ENCODE measurements around the gene XRN1. TPM values are rescaled to one million over a fixed set of nuclear protein-coding genes. Genes with fewer than 3 reads are reported as not detected.
"Not testable (repeated sequence)": the region's sequence is repeated elsewhere in the genome, so short reads cannot be mapped to it uniquely, and the experiment has no call there.

The XRN1 gene
- polyA plus RNA-seq, 3 donors = 3.6 to 5.0 (median 4.4) TPM

DNA sequence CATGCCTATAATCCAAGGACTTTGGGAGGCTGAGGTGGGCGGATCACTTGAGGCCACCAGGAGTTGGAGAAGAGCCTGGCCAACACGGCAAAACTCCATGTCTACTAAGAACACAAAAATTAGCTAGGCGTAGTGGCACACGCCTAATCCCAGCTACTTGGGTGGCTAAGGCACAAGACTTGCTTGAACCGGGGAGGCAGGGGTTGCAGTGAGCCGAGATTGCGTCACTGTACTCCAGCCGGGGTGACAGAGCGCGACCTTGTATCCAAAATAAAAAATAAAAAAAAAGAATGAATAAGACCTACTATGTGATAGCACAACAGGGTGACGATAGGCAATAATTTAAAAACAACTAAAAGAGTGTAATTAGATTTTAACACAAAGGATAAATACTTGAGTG lies 3.5 kb downstream of the XRN1 start:
- 89 to 95% (median 93%) methylated on average over 11 of the region's 11 CpGs for WGBS, 3 donors

GRCh38 chr3:142443060-142443459 lies 4.8 kb downstream of the XRN1 start:
- WGBS, 3 donors = 96 to 99% (median 96%) methylated on average over 12 of the region's 12 CpGs
- not testable (repeated sequence) for H3K27ac ChIP-seq (ENCODE audit: low read depth, low read length)

More for the DNA sequence above, 3.5 kb downstream of the XRN1 start:
- H3K27ac ChIP-seq (ENCODE audit: low read depth, low read length) = no peak overlapping the region

GRCh38 chr3:142439499-142440220 lies 8.2 kb downstream of the XRN1 start:
- H3K27ac ChIP-seq (ENCODE audit: low read depth, low read length) = not testable (repeated sequence)
- 49 to 96% (median 94%) methylated on average over 14 to 15 of the region's 15 CpGs for WGBS, 3 donors

GRCh38 chr3:142438096-142438495 lies 9.7 kb downstream of the XRN1 start:
- WGBS, 3 donors = 97 to 99% (median 97%) methylated on average over 11 of the region's 11 CpGs
- not testable (repeated sequence) for H3K27ac ChIP-seq (ENCODE audit: low read depth, low read length)

DNA sequence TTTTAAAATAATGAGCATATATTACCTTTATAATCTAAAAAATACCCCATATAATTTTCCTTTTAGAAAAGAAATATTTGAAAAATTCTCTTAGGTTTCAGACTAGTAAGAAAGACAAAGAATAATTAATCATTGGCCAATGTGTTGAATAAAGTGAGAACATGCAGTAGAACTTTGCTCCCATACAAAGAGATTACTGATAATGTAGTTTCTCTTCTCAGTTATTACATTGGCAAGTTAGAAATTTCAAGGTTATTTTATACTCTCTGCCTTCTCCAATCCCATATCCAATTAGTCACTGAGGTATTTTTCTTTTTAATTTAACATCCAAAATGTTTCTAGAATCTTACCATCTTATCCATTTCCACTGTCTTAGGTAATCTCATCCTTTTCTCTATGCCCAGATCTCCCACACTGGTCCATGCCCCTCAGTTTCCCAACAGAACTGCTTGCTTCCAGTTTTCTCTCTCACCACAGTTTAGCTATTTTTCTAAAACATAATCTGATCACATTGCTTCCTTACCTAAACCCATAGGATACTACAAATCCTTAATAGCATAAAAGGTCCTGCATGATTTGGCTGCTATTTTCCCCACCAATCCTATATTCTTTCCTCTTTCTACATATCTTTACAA lies 10.8 kb downstream of the XRN1 start:
- H3K27ac ChIP-seq (ENCODE audit: low read depth, low read length) = no peak overlapping the region

DNA sequence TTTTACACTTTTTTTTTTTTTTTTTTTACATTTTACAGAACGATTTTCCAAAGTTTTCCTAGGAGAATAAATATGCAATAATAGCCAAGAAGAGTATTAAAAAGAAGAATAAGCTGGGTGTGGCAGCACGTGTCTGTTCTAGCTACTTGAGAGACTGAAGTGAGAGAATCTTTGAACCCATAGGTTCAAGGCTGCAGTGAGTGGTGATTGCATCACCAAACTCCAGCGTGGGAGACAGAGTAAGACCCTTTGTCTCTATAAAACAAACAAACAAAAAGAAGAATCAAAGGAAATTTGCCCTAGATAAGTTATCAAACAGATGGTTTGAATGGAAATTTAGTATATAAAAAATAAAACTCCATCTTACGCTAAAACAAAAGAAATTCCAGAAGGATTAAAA lies 13.3 kb downstream of the XRN1 start:
- no peak overlapping the region for H3K27ac ChIP-seq (ENCODE audit: low read depth, low read length)
- 62 to 75% (median 74%) methylated on average over 4 of the region's 4 CpGs for WGBS, 3 donors

GRCh38 chr3:142433110-142433509 lies 14.7 kb downstream of the XRN1 start:
- no peak overlapping the region for H3K27ac ChIP-seq (ENCODE audit: low read depth, low read length)
- WGBS, 3 donors = 55 to 86% (median 86%) methylated on average over 2 of the region's 2 CpGs

- H3K27ac ChIP-seq (ENCODE audit: low read depth, low read length) = no peak overlapping the region
These were observed 18.3 kb downstream of the XRN1 start for GRCh38 chr3:142429582-142429981.

GRCh38 chr3:142424754-142425153 lies 23.1 kb downstream of the XRN1 start:
- 71 to 100% (median 99%) methylated on average over 1 of the region's 1 CpG for WGBS, 3 donors

DNA sequence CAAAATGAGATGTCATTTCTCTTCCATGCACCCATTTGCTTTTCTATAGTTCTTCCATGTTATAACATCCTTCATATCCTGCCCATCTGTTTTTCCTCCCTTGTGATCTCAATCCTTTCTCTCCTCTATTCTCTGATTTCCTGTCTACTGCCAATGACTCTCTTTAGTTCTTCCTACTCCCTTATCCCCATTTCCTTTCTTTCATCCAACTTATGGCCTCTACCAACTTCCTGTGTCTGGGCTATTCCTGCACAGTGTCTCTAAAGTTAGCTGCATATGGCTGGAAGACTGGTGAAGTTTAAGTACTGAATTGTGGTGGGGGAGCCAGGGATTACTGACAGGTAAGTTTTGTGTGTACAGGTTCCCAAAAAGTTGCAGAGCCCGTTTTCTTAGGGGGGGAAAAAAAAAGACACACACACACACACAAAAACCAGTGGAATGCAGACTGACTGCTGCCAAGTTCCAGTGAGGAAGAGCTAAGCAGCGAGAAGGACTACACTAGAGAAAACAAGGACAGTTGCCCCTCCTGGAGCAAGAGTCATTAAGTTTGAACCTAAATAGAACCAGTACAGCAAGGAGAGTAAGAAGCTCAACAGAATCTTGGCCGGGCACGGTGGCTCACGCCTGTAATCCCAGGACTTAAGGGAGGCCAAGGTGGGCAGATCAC lies 28.8 kb downstream of the XRN1 start:
- 84 to 92% (median 85%) methylated on average over 5 of the region's 5 CpGs for WGBS, 3 donors
- no peak overlapping the region for H3K27ac ChIP-seq (ENCODE audit: low read depth, low read length)

More at GRCh38 chr3:142424754-142425153, 23.1 kb downstream of the XRN1 start:
- no peak overlapping the region for H3K27ac ChIP-seq (ENCODE audit: low read depth, low read length)

DNA sequence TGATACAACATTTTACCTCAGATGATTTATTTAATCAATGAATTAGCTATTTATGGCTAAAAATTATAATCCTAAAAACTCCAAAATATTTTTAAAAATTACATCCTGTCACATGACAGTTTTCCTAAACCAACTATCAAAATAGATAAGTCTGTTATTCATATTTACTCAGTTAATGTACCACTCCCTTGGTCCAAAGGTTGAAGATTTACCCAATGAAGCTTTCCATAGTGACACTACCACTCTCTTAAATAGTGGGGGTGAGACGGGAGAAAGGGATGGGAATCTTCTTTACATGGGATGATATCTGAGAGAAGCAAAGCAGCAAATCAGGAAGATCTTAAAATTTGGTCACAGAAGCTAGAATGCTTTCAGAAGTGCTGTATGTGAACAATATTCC lies 30.5 kb downstream of the XRN1 start:
- WGBS, 3 donors = 81 to 95% (median 92%) methylated on average over 1 of the region's 1 CpG
- H3K27ac ChIP-seq (ENCODE audit: low read depth, low read length) = no peak overlapping the region

DNA sequence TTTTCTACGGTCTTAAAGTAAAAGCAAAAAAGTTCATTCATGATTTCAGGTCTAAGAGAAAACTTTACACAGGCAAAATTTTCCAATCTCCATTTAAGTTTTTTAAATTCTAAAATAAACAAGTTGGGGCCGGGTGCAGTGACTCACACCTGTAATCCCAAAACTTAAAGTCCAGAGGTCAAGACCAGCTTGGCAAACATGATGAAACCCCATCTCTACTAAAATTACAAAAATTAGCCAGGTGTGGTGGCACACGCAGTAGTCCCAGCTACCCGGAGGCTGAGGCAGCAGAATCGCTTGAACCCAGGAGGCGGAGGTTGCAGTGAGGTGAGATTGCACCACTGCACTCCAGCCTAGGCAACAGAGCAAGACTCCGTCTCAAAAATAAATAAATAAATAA lies 47.3 kb downstream of the XRN1 start:
- H3K27ac ChIP-seq (ENCODE audit: low read depth, low read length) = not testable (repeated sequence)
- WGBS, 3 donors = 85 to 97% (median 95%) methylated on average over 7 of the region's 7 CpGs

- WGBS, 3 donors = 84 to 94% (median 84%) methylated on average over 4 of the region's 4 CpGs
- no peak overlapping the region for H3K27ac ChIP-seq (ENCODE audit: low read depth, low read length)
These were observed 52.8 kb downstream of the XRN1 start for GRCh38 chr3:142394921-142395622.

- WGBS, 3 donors = 96 to 100% (median 97%) methylated on average over 2 of the region's 2 CpGs
- H3K27ac ChIP-seq (ENCODE audit: low read depth, low read length) = no peak overlapping the region
These were observed 62.8 kb downstream of the XRN1 start for GRCh38 chr3:142385078-142385477.

- no peak overlapping the region for H3K27ac ChIP-seq (ENCODE audit: low read depth, low read length)
- WGBS, 3 donors = 97 to 98% (median 97%) methylated on average over 3 of the region's 3 CpGs
These were observed 73.2 kb downstream of the XRN1 start for GRCh38 chr3:142374687-142375086.

- H3K27ac ChIP-seq (ENCODE audit: low read depth, low read length) = not testable (repeated sequence)
- 97 to 98% (median 98%) methylated on average over 6 of the region's 6 CpGs for WGBS, 3 donors
These were observed 78.3 kb downstream of the XRN1 start for GRCh38 chr3:142369576-142369975.

DNA sequence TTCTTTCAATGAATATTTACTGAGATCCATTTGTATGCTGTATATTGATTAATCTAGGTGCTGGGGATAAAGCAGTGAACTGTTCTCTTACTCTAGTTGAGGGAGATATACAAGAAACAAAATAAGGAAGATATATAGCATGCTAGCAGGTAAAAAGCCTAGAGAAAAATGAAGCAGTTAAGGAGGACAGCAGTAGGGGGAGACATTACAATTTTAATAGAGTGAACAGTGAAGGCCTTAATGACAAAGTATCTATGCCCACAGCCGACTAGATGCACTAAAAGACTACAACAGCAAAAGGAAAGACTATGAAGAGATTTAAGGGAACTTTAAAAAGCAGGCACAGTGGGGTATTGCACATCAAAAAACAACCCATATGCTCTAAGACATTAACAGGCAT lies 81.4 kb downstream of the XRN1 start:
- 77 to 86% (median 77%) methylated on average over 1 of the region's 1 CpG for WGBS, 3 donors
- H3K27ac ChIP-seq (ENCODE audit: low read depth, low read length) = no peak overlapping the region

DNA sequence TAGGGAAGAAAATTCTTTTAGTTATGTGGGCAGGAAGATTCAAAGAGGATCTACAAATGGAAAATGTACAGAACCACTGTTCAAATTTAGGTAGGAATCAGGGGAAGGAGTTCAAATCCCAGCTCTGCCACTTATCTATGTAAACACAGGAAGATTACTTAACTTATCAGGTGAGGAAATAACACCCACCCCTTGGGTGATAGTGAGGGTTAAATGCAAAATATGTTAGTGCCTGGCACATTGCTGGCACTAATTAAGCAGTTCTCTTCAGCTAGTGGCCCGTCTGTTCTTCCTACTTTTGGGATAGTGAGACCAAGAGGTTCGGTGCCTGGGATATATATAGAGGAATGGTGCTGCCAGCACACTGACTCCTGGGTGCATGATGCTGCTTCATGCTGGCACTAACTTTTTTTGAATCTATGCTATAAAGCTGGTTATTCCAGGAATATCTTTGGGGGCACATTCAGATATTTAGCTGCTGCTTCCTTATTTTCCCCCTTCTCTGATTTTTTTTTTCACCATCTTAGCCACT lies 83.8 kb downstream of the XRN1 start:
- 58 to 91% (median 90%) methylated on average over 2 of the region's 2 CpGs for WGBS, 3 donors
- no peak overlapping the region for H3K27ac ChIP-seq (ENCODE audit: low read depth, low read length)

DNA sequence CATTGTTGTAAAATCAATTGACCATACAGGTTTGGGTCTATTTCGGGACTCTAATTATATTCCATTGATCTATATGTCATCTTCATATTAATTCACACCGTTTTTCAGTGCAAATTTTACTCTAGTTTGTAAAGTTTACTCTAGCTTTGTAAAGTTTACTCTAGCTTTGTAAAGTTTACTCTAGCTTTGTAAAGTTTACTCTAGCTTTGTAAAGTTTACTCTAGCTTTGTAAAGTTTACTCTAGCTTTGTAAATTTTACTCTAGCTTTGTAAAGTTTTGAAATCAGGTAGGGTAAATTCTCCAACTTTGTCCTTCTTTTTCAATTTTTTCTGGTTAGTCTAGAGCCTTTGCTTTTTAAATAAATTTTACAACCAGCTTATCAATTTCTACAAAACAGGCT lies 84.4 kb downstream of the XRN1 start:
- not testable (repeated sequence) for H3K27ac ChIP-seq (ENCODE audit: low read depth, low read length)
- 44 to 94% (median 94%) methylated on average over 2 of the region's 2 CpGs for WGBS, 3 donors

Measured in adipose tissue (tissue), 3 donors.